NAMALWA (cell line): ENCODE data around the gene REC8.
A peak's percentile ranks its signal among the peaks of the same experiment; 100 is the strongest.

ENCODE experiments used
- DNase-seq: peaks from one replicate; pipeline ENCODE4 v3.0.0-alpha.2; 2015; ENCODE audit warnings: low spot score

REC8 gene

GRCh38 chr14:24159777-24160498, 11.9 kb upstream of the REC8 start:
- no peak for DNase-seq

- DNase-seq: no peak
Observed at GRCh38 chr14:24160499-24160849, 11.4 kb upstream of the REC8 start.

- peak; percentile 98 for DNase-seq
Observed at GRCh38 chr14:24160850-24161804, 10.8 kb upstream of the REC8 start, which contains the start of gene IRF9. IRF9 (plus strand) TSS chr14:24161265; CDS start chr14:24162145, 880 bp downstream.

- DNase-seq: no peak
Observed at GRCh38 chr14:24162093-24162492, 9.8 kb upstream of the REC8 start.

GRCh38 chr14:24164518-24164991, 7.3 kb upstream of the REC8 start:
- DNase-seq: no peak

- no peak for DNase-seq
Observed at GRCh38 chr14:24165785-24166184, 6.1 kb upstream of the REC8 start.

DNA sequence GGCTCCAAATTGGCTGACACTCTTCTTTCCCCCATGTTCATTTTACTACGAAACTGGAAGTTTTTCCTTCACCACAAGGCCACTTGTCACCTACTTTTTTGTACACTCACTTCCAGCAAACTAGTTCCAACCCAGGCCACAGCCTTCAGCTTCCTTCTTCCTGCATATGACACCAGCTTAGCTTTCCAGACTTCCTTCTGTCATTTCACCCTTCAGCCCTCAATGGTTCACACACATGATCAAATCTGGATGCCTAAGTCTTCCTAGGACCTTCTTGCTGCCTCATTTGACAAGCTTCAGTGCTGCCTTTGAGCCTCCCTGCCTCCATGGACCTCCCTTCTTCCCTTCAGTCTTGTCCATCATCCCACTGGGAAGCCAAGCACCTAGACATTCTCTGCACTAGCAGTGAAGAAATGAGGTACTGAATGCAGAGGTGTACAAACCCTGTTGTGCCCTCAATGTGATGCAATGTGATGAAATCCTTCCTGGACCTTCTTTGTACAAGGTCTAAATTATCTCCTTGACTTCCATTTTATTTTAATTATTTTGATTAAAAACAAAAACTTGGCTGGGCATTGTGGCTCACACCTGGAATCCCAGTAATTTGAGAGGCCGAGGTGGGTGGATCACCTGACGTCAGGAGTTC, 4.3 kb upstream of the REC8 start:
- DNase-seq: no peak

DNA sequence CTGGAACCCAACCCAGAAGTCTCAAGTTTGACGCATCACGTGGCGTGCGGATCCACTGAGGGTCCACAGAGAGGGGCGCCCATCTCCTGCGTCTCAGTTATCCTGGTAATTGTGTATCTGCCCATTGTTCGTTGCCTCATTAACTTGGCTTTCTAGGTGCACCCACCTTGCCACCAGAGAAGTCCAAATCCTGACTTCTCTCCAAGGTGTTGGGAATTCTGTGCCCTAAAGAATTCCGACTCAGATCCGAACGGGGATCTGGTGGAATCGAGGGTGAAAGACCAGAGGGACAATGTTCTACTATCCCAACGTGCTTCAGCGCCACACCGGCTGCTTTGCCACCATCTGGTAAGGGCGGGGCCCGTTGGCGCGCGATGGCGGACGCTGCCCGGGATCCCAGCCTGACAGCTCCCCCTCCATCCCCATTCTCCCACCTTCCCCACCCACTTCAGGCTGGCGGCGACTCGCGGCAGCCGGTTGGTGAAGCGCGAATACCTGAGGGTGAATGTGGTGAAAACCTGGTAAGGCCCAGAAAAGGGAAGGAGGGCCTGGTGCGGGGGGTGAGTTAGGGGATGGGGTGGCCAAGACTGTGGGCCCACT, 481 bp downstream of the REC8 start:
- no peak for DNase-seq

DNA sequence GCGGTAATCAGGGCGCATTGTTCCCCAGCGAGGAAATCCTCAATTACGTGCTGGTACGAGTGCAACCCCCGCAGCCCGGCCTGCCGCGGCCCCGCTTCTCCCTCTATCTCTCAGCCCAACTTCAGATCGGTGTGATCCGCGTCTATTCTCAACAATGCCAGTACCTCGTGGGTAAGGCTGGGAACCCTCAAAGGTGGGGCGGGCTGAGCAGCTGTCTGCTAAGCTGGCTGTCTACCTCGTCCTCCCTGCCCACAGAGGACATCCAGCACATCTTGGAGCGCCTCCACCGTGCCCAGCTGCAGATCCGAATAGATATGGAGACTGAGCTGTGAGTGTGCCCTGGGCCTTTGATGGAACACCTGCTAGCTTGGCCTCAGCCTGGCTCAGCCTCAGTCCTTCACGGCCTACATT, 996 bp downstream of the REC8 start:
- no peak for DNase-seq

- DNase-seq: no peak
Observed at GRCh38 chr14:24176599-24176998, 4.7 kb downstream of the REC8 start.

- no peak for DNase-seq
Observed at GRCh38 chr14:24177041-24177825, 5.4 kb downstream of the REC8 start.

DNA sequence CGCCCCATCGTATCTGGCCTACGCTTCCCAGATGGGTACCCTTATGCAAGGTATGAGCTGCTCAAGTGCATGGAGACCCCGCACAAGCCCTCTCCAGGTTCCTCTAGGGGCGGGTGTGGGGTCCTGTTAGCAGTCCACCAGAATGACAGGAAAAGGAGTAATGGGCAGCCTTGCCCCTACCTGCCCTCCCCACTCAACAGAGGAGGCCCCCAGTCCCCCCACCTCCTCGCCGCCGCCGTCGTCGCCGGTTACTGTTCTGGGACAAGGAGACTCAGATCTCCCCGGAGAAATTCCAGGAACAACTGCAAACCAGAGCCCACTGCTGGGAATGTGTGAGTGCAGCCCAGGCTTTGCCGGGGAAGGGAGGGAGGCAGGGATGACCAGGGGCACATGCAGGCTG, 6.0 kb downstream of the REC8 start:
- no peak for DNase-seq

- no peak for DNase-seq
Observed at GRCh38 chr14:24178399-24179178, 6.7 kb downstream of the REC8 start.

DNA sequence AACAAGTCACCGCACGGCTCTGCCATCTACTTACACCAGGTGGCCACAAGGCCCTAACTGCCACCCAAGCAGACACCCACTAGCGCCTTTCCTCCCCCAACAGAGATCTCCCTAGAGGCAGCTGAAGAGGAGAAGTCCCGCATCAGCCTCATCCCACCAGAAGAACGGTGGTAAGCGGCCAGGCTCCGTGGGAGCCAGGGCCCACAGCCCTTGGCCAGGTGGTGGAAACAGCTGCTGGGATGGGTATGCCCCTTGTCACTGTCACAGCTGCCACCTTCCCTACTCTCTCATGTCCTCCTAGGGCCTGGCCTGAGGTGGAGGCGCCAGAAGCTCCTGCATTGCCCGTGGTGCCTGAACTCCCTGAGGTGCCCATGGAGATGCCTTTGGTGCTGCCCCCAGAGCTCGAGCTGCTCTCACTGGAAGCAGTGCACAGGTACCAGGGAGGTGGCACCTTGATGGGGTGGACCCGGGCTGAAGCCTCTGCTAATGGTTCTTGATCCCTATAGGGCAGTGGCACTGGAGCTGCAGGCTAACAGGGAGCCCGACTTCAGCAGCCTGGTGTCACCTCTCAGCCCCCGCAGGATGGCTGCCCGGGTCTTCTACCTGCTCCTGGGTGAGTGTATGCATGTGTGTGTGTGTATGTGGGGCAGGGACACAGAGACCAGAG, 7.5 kb downstream of the REC8 start:
- no peak for DNase-seq

DNA sequence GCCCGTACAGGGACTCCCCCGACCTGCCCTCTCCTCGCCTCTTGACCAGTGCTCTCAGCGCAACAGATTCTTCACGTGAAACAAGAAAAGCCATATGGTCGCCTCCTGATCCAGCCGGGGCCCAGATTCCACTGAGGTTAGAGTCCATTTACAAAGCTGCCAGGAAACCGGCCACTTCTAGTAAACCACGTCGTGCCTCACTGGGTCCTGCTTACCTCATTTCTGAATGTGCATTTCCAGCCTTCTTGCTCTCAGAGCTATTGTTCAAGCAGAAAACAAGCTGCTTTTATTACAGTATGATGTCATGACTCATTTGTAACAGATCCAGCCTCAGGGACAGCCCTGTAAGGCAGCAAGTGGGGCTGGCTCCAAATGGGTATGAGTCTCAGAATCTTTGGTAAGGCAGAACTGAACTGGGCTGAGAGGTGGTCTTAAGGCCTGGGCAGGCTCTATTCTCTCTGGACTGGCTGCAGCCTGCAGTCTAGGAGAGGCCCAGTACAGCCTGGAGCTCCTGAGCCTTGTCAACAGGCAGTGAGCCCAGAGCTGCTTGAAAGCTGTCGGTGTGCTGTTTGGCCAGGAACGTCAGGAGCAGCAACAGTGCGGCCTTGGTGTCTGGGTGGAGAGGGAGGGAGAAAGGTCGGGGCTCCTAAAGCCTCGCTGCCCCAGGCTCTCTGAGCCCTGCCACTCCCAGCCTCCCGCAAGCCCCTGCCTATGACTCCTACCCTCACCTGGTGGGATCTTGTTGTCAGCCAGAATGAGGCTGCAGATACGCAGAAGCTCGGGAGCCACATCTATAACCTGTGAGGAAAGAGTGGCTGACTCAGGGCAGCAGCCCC, 8.3 kb downstream of the REC8 start:
- DNase-seq: no peak

DNA sequence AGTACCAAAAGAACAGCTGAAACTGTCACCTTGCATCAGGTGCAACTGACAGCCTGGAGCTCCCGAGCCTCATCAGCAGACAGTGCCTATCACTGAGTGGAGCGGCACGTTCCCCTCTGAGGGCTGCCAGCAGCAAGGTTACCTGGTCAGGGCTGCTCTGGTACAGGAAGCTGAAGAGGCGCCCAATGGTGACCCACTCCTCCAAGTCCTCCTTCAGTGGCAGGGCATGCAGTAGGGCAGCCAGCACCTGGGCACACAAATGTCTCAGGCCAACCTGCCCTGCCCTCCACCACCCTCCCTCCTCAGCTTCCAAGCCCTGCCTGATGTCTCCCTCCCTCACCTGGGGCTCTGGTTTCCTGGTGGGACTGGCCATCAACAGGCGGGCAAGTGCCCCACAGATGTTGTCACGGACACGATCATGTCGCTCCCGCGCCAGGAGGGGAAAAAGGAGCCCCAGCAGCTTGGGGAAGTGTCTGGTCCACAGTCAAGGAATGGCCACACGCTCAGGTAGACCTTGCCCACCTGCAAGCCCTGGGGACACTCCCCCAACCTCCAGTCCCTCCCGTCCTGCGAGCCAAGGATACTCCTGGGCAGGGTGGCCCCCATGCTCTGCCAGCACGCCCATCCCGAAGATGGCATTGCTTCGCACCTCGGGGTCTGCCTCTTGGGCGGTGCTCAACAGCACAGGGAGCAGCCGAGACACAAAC, 9.6 kb downstream of the REC8 start:
- DNase-seq: no peak

DNA sequence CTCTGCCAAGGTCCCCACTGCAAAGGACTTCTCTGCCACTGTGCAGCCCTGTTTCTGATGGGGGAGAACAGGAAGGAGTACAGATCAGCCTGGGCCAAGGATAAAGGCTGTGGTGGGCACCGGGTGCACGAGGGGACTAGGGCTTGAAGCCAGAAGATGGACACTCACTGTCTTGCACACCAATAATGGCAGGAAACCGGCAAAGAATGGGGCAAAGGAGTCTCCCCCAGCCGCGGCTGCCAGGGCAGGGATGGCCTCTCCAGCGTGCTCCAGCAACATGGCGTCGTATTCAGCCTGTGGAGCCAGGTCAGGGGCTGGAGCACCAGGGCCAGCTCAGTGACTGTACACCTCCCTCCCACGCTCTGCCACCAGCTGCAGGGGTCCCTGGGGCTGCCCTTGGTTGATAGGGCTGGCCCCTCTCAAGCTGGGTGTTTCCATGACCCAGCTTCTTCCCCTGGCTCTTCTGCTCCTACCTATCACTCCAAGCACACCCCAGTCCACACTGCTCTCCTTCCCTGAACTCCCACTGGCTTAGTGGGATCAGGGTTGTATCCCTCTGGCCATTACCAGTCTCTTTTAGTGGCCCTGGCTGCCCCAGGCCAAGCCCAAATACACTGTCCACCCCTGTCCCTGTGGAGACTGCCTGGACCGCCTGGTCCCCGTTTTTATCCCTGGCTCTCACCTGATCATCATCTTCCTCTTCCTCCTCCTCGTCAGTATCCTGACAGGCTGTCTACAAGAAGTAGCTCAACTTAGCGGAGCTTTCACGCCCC, 10.4 kb downstream of the REC8 start:
- no peak for DNase-seq
